LoVo (cell line): ENCODE data around the gene SYT15.
A peak's percentile ranks its signal among the peaks of the same experiment; 100 is the strongest.
"Not testable (repeated sequence)": the region's sequence is repeated elsewhere in the genome, so short reads cannot be mapped to it uniquely, and the experiment has no call there.

Experiments used
- DNase-seq: peaks from one replicate; pipeline ENCODE4 v3.0.0-alpha.2; 2016; ENCODE audit warnings: low spot score

SYT15 gene

DNA sequence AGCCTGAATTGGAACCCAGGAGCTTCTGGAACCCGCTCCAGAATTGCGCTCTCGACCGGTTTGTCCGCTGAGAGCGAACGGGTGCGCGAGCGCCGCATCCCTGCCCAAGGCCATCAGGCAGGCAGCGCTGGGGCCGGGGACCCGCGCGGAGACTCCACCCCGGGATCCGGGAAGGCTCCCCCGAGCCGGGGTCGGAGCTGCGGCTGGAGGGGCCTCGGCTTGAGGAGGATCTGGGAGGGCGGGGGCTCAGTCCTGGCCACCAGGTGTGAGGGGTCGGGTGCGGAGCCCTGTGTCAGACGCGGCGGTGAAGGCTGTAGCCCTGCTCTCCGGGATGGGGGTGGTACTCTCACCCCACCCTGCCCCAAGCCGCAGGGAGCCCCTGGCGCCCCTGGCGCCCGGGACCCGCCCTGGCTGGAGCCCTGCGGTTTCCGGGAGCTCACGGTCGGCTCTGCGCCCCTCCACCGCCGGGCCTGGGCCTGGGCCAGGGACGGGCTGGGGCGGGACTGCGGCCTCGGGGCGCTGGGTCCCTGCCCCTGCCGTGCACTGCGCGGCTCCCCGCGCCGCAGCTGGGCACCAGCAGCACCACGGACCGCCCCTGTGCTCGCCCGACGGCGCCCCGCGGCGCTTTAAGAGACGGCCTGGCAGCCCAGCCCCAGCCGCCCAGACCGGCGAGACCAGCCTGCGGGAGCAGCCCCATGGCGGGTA is at the start of gene SYT15:
Gene SYT15, plus strand, starts transcription at position 655 of the 705 bp plus-strand sequence. Its CDS starts 41 bp downstream, at position 696.
- not testable (repeated sequence) for DNase-seq

DNA sequence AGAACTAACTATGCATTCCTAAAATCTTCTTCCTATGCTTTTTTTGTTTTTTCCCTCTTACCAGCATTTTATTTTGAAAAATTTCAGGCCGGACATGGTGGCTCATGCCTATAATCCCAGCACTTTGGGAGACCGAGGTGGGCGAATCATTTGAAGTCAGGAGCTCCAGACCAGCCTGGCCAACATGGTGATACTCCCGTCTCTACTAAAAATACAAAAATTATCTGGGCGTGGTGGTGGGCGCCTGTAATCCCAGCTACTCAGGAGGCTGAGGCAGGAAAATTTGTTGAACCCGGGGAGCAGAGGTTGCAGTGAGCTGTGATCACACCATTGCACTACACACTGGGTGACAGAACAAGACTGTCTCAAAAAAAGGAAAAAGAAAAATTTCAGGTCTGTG is 49.2 kb upstream of the SYT15 start:
- not testable (repeated sequence) for DNase-seq

DNA sequence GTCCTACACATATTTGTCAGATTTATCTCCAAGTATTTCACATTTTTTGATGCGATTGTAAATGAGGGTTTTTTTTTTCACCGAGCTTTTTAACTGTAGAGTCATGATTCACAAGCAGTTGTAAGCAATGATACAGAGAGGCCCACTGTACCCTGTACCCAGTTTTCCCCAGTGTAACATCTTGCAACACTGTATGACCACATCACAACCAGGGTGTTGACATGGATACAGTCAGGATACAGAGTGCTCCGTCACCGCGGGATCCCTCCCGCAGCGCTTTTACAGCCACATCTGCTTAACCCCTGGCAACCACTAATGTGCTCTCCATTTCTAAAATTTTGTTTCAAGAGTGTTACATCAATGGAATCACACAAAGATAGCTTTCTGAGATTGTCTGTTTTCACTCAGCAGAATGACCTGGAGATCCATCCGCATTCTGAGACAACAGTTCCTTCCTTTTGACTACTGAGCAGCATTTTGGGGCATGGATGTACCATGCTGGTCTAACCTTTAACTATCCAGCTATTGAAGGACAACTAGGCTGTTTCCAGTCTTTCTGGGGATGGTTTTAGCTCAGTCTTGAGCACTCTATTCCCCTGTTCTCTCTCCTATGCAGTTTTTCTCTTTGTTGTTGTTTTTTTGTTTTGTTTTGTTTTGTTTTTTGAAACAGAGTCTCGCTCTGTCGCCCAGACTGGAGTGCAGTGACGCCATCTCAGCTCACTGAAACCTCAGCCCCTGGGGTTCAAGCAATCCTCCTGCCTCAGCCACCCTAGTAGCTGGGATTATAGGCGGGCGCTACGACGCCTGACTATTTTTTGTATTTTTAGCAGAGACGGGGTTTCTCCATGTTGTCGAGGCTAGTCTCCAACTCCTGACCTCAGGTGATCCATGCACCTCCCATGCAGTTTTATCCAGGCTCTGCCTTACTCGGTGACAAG is 48.4 kb upstream of the SYT15 start:
- no peak for DNase-seq

DNA sequence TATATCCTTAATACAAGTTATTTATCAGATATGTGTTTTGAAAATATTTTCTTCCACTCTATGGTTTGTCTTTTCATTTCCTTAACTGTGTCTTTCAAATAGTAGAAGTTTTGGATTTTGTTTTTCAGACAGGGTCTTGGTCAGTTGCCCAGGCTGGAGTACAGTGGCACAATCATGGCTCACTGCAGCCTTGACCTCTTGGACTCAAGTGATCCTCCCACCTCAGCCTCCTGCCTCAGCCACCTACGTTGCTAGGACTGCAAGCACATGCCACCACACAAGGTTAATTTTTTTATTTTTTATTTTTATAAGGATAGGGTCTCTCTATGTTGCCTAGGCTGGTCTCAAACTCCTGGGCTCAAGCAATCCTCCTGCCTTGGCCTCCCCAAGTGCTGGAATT is 46.7 kb upstream of the SYT15 start:
- not testable (repeated sequence) for DNase-seq

DNA sequence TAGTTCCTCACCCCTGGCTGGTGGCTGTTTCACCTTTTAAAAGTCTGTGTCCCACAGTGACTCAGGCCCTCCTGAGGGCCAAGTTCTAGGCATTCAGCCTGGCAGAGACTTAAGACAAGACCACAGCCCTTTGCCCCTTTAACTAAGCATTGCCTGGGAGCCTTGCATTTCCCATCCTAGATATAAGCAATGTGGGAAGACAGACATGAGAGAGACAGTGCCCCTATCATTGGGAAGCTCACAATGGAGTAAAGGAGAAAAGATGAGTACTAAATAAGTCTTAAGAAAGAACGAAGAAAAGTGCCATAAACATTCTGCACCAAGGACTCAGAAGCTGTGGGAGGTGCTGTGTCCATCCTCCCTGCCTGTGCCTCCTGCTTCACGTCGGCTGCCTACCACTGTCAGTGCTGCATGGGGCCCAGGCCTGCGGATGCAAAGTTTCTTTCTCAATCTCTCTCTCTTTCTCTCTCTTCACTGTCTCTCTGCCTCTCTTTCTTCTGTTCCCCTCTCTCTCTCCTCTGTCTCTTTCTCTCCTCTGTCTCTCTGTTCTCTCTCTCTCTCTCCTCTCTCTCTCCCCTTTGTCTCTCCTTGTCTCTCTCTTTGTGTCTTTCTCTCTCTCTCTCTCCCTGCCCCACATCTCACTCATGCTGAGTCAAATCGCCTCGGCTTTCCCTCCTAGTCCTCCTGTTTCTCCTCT is 44.0 kb upstream of the SYT15 start:
- no peak for DNase-seq

DNA sequence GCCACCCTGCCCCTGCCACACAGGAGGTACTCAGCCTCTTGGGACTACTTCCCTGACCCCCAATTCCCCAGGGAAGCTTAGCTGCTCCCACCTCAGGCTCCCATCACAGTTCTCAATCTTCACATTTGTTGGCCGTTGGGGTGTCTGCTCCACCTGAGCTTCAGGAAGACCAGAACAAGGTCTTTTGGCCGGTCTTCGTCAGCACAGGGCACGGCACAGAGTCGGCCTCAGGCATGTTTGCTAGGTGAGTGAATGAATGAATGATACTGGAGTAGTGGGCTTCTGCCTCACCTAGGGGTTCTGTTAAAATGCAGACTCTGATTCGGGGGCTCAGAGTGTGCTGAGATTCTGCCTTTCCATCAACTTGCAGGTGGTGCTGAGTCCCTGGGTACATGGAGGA is 42.8 kb upstream of the SYT15 start:
- DNase-seq = no peak

DNA sequence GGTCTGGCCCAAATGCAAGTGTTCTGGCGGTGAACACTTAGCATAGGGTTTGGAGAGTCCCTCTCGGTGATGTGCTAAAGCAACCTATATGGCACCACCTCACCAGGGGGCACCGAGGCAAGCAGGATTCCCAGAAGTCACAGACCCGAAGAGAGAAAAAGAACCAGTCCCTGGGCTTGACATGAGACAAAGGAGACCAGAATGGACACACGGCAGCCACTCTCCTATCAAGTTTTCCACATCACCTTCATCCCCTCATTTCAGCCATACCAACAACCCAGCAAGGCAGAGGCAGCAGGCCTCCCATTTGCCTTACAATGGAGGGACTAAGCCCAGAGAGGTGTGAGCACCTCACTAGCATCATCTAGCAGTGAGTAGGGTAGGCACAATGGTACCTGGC is 42.1 kb upstream of the SYT15 start:
- no peak for DNase-seq

DNA sequence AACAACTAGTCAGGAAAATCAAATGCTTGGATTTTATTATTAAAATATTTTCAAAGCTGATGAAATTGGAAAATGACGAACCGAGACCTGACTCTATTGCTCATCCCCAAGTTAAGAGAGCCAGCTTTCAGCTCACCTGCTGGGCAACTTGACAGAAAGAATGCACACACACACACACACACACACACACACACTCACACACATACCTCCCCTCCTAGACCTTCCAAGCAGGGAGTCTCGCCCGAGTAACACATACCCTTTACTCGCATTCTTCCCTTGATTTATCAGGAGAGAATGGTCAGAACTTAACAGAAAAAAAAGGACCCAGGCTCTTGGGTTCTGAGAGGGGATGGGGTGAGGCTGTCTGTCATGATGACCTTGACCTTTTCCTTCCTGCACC is 41.6 kb upstream of the SYT15 start:
- no peak for DNase-seq

DNA sequence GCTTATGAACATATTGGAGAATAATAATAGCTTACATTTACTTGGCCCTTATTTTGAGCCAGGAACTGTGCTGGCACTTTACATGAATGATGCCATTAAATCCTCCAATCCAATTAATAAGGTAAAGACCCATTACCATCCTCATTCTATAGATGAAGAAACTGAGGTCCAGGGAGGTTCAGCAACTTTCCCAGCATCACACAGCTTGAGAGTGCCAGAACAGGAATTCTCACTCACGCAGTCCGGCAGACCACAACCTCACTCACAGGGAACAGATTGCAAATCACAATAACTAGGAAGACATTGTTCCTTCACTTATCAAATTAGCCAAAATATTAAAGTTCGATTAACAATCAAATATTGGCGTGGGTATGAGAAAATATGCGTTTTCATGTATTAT is 40.8 kb upstream of the SYT15 start:
- DNase-seq = no peak

DNA sequence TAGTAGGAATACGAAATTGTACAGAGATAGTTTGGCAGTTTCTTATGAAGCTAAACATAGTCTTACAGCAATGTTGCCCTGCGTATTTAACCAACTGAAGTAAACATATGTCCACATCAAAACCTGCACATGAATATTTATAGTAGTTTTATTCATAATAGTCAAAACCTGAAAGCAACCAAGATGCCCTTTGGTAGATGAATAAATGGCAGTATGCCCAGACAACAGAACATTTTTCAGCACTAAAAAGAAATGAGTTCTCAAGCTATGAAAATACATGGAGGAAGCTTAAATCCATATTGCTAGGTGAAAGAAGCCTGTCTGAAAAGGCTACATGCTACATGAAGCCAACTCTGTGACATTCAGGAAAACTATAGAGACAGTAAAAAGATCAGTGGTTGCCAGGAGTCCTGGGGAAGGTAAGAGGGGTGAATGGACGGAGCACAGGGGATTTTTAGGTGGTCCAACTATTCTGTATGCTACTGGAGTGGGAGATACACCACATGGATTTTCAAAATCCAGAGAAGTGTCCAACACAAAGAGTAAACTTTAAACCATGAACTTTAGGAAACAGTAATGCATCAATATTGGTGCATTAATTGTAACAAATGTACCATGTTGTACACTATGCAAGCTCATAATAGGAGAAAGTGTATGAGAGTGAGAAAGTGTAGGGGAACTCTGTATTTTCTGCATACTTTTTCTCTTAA is 40.1 kb upstream of the SYT15 start:
- DNase-seq = no peak

DNA sequence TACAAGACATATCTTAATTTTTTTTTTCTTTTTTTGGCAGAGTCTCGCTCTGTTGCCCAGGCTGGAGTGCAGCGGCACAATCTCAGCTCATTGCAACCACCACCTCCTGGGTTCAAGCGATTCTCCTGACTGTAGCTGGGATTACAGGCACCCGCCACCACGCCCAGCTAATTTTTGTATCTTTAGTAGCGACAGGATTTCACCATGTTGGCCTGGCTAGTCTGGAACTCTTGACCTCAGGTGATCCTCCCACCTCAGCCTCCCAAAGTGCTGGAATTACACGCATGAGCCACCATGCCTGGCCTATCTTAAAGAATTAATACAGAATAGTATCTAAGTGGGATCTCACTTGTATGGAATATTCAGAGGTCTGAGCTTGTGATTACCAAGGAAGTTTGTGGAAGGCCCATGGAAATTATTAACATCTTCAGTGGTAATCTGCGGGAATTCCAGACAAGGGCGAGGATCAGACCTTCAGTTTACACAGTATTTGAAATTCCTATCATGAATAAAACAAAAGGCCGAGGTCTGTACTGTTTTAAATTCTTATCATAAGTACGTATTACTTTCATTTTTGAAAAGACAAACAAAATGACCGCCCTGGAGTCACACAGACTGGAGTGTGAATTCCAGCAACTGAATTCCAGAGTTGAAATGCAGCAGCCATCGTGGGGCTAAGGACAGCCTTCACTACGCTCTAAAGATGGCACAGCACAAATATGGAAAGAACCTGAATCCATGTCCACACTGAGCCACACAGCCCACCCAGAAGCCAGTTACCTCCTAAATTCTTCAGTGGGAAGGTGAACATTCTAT is 39.1 kb upstream of the SYT15 start:
- DNase-seq = peak; percentile 60

DNA sequence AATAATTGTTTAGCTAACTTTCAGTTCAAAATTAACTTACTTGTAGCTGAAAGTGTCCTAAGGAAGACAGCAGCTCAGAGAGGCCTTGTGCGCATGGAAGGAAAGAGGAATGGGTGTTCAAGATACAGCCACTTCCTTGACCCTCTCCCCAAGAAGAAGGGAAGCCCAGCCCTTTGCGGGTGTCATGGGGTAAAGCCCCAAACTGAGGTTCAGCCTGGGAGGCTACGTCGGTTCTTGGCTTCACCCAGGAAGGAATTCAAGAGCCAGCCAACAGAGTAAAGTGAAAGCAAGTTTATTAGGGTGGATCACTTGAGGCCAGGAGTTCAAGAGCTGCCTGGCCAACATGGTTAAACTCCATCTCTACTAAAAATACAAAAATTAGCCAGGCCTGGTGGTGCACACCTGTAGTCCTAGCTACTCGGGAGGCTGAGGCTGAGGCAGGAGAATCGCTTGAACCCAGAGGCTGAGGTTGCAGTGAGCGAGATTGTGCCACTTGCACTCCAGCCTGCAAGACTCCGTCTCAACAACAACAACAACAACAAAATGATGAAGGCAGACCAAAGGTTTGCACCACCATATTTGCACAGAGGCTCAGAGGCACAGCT is 38.4 kb upstream of the SYT15 start:
- DNase-seq = no peak

DNA sequence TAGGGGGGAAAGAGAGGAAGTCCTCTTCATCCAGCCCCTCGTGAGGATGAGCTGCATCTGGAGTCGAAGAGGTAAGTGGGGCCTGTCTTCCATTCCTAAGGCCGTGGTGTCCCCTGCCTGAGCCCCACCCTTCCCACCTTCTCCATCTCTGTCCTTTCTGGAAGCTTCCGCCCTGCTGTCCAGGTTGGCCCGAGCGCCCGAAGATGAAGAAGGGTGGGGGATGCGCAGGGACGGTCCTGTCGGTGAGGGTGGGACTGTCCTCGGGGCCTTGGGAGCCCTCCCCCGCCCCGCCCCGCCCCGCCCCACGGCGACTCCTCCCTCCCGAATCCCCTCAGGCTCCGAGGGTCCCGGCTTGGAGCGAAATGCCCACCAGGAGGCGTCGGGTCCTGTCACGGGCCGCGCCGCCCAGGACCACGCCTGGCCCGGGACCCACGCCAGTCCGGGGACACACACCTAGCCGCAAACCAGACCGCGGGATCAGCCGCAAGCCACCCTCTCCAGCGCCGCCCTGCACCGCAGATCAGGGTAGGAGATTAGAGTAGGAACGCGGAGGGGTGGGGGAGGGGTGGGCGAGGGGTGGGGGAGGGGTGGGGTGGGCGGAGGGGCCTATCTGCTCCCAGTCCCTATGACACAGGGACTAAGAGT is 37.8 kb upstream of the SYT15 start:
- no peak for DNase-seq

DNA sequence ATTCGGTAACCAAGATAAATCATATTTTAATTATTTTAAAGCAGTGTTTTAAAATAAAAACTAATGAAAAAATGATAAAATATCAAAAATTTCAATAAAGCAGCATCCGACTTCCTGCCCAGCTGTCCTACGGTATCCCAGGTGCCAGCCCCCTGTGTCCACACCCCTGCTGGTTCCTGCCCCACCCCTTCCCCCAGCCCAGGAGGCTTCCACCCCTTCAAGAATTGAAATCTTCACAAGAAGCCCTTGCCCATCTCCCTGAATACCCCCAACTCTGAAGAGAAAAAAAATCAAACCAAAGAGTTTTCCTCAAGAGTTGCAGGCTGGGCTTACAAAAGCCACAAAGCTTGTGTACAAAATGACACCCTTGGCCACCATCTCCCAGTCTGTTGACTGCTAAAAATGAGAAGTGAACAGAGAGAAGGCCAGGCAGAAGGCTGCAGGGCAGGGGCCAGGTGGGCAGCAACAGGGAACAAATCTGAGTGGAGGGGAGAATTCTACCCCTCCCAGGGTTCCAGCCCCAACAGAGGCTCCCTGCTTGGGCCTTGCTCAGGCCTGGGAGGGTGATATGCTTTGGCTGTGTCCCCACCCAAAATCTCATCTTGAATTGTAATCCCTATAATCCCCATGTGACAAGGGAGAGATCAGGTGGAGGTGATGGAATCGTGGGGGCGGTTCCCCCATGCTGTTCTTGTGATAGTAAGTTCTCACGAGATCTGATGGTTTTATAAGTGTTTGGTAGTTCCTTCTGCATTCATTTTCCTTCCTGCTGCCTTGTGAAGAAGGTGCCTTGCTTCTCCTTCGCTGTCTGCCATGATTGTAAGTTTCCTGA is 37.0 kb upstream of the SYT15 start:
- DNase-seq = no peak

DNA sequence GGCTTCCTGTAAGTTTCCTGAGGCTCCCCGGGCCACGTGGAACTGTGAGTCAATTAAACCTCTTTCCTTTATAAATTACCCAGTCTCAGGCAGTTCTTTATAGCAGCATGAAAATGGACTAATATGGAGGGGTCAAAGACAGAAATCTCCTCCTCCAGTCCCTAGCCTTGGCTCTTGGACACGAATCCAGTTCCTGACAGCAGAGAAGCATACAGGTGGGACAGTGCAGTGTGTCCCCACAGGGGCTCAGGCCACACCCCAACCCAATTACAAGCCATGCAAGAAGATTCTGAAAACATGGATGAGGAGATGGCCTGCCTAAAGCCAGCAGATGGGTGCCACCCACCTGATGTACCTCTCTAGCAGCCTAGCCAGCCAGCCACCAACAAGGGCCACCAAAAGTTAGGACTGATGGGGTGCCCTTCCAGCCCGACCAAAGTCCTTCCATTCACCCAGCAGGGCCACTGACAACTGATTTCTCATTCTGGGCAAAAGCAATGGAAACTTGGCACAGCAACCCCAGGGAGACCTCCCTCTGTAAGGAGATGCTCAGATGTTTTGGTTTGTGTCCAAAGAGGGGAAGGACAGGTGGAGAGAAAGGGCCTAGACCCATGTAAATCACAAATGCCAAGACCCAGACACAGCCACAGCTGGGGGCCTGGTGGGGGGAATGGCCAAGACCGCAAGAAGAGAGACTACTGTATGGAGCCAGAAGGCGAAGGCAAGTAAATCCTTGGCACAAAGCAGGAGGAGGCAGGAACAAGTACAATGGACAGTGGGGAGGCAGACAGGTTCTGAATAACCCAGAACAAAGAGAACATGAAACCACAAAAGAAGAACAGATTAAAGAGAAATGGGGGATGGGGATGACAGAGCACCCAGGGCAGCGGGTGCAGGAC is 36.1 kb upstream of the SYT15 start:
- no peak for DNase-seq

DNA sequence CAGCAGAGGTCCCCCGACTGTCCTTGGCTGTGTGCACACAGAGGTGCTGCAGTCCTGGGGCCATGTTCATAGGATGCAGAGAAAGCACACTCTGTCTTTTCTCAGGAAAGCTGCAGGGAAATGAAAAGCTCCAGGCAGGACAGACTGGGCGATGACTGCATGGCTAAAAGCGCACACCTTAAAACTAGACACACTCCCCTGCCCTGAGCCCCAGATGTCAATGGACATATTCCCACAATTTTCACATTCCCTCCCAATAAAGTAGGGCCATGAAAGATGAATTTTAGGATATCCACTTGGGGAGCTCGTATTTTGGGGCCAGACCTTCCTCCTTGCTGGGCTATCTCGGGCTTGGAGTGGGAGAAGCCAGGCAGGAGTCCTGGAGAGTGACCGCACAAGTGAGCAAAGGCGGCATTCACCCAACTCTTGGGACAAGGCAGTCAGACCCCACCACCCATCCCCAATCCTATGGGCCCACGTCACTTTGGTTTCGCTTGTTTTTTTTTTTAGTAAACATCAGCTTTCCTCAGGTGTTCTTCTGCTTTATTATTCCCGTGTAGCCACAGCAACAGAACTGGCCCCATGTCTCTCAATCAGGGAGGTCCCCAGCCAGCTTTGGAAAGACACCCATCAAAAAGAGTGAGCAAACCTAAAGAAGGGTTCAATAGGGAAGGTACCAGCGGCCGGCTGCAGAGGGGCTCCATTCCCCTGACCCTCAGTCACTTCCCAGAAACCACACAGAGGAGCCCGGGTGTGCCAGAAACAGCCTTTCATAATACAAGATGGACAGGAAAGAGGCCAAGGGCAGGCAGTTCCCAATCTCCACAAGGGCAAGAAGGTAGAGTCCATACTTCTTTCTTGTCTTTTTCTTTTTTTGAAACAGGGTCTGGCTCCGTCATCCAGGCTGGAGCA is 35.2 kb upstream of the SYT15 start:
- DNase-seq = no peak
